Uterus (tissue), 4 donors: Measurements from ENCODE around the gene CCDC120. TPM values are rescaled to one million over a fixed set of nuclear protein-coding genes. Genes with fewer than 3 reads are reported as not detected.
A peak's percentile ranks its signal among the peaks of the same experiment; 100 is the strongest.

Experiments
- DNase-seq, 2 donors: peaks; one replicate each; pipeline ENCODE4 v3.0.0-alpha.2; 2019 to 2020
- H3K27ac ChIP-seq, 2 donors: fragments of 200-600 bp; sonication (generic); 1 replicate in 1 of 2; 2 replicates in 1 of 2; pipeline ENCODE4 v1.5.1; 2016 to 2018
- H3K27me3 ChIP-seq, 2 donors: fragments of 200-600 bp; sonication (generic); one replicate each; pipeline ENCODE4 v1.5.1; 2018 to 2019; ENCODE audit warnings: control low read depth in 1 of 2
- H3K36me3 ChIP-seq, 2 donors: fragments of 200-600 bp; sonication (generic); one replicate each; pipeline ENCODE4 v1.5.1; 2019; ENCODE audit warnings: control low read depth in 1 of 2
- H3K4me1 ChIP-seq, 2 donors: fragments of 200-600 bp; sonication (generic); one replicate each; pipeline ENCODE4 v1.5.1; 2018 to 2019; ENCODE audit warnings: control low read depth in 1 of 2
- H3K4me3 ChIP-seq, 2 donors: fragments of 200-600 bp; sonication (generic); 1 replicate in 1 of 2; 2 replicates in 1 of 2; pipeline ENCODE4 v1.5.1; 2018 to 2019; ENCODE audit warnings: mild to moderate bottlenecking in 1 of 2
- H3K9me3 ChIP-seq, 2 donors: fragments of 200-600 bp; sonication (generic); one replicate each; pipeline ENCODE4 v1.5.1; 2019; ENCODE audit warnings: control low read depth in 1 of 2
- POLR2A ChIP-seq, 2 donors: fragments of 450-650 bp; IDR thresholded peaks; one replicate each; pipeline ENCODE4 v1.6.1; 2016; ENCODE audit warnings: antibody characterized with exemption in 2 of 2, mild to moderate bottlenecking in 1 of 2, moderate library complexity in 1 of 2
- intact Hi-C: fragments of 100-400 bp; cut with DNase I; formaldehyde crosslinking; loops from one replicate; pipeline ENCODE4 v1.15.1; 2023; ENCODE audit warnings: low total_unique reads
- total RNA-seq, 4 donors: library from RNA; depleted of rRNA in 3 of 4; stranded (reverse); fragments of >200 nt in 3 of 4; gene quantifications; one replicate each; pipeline versions ENCODE4 v1.1.0 to v1.2.4, GENCODE V29; 2014 to 2023
- TF ChIP-seq, protein P1 (sequence below), 4 experiments: fragments of 200-600 bp in 2 of 4; fragments of 450-650 bp in 2 of 4; sonication (generic) in 2 of 4; IDR thresholded peaks; one replicate each; pipeline ENCODE4 v1.5.1; 2016 to 2019; ENCODE audit warnings: antibody characterized with exemption in 4 of 4, mild to moderate bottlenecking in 2 of 4, moderate library complexity in 1 of 4
- donor health status: DM: yes; HTN: yes; CAD: no.

The CCDC120 gene
- total RNA-seq, 4 donors from 2014 or later = 2.0 to 12.0 (median 4.2) TPM

DNA sequence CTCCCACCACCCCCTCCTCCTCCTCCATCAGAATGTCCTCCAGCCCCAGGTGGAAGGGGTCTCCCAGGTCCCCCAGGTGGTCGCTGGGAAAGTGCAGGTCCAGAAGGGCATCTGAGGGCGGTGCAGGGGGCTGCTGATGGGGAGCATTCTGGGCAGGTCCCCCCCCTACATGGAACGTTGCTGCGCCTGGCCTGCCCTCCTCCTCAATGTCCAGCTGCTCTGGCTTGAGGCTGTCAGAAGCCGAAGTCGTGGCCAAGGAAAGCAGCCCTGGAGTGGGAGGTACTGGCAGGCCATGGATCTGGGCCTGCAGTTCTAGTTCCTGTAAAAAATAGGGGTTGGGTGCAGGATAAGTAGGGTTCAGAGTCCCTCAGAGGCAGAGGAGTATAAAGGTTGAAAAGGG is 28.5 kb upstream of the CCDC120 start:
- no peaks in the 10 kb centered on the region for H3K4me1 ChIP-seq
- no peak for DNase-seq
- no peaks in the 10 kb centered on the region for H3K9me3 ChIP-seq
- TF ChIP-seq POLR2A (IDR thresholded peaks at IDR 0.05) = no peak
- TF ChIP-seq, protein P1, sequence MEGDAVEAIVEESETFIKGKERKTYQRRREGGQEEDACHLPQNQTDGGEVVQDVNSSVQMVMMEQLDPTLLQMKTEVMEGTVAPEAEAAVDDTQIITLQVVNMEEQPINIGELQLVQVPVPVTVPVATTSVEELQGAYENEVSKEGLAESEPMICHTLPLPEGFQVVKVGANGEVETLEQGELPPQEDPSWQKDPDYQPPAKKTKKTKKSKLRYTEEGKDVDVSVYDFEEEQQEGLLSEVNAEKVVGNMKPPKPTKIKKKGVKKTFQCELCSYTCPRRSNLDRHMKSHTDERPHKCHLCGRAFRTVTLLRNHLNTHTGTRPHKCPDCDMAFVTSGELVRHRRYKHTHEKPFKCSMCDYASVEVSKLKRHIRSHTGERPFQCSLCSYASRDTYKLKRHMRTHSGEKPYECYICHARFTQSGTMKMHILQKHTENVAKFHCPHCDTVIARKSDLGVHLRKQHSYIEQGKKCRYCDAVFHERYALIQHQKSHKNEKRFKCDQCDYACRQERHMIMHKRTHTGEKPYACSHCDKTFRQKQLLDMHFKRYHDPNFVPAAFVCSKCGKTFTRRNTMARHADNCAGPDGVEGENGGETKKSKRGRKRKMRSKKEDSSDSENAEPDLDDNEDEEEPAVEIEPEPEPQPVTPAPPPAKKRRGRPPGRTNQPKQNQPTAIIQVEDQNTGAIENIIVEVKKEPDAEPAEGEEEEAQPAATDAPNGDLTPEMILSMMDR (IDR thresholded peaks at IDR 0.05) = no peak
- H3K4me3 ChIP-seq = no peak overlapping the region
- H3K36me3 ChIP-seq = no peaks in the 10 kb centered on the region
- no peaks in the 10 kb centered on the region for H3K27me3 ChIP-seq
- intact Hi-C loops = no loop called here
- no peak overlapping the region for H3K27ac ChIP-seq

DNA sequence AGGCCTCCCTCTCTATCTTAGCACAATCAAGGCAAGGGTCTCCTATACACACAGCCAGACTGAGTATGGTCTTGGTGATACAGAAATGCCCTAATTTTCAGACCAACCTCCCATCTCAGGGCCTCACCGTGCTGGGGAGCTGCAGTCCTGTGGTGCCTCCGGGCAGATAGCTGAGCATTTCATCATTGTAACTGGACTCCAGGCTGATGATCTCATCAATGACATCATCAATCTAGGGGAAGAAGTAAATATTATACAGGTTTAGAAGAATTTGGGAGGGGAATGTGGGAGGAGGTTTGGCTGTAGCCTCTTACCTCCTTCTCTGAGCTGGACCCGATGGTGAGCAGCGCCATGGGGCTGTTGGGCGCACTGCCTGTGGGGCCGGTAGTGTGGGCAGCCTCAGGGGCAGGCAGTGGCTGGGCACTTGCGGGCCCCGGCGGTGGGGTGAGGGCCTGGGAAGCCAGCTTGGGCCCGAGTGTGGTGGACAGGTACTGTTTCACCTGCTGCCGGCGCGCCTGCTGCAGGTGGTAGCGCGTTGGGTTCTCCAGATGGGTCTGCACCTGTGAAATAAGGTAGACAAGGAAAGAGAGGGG is 20.8 kb upstream of the CCDC120 start:
- Histone ChIP-seq H3K4me1 (no peaks in the 10 kb centered on the region), H3K27ac (peak overlapping the region; percentile 97 to 98), H3K36me3 (no peaks in the 10 kb centered on the region), H3K9me3 (no peaks in the 10 kb centered on the region), H3K4me3 (no peak overlapping the region), H3K27me3 (no peaks in the 10 kb centered on the region)
- DNase-seq = no peak
- TF ChIP-seq, protein P1 (IDR thresholded peaks at IDR 0.05) = no peak
- TF ChIP-seq POLR2A (IDR thresholded peaks at IDR 0.05) = no peak
- intact Hi-C loops = no loop called here

DNA sequence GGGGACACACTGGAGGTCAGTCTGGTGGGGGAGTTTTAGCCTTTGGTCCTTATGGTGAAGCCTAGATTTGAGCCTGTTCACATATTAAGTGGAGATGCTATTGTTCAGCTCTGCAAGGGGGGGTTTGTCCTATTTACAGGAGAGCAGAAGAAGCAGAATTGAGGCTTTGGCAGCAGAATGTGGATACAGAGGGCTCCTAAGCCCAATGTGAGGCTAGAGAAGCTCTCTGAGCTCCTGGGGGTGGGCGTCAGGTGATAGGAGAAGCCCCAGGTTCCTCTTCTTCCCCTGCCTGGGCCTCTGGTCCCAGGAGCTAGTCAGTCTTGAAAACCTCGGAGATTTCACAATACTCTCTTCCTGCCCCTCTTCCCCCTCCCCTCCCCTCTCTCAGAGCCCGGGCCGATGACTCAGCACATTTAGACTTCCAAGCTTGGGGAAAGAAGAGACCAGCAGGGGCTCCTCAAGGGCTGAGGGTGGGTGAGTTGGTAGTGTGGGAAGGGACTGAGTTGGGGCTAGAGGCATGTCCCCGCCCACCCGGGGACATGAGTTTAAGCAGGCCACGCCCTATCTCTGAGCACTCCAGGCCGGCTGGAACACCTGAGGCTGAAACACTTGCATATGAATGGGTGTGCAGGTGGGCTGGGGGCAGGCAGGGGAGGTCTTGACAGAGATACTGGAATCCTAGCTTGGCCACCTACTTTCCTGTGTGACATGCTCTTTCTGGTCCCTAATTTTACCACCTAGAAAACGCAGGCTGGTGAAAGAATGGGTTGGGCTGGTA is 19.0 kb upstream of the CCDC120 start:
- H3K9me3 ChIP-seq = no peaks in the 10 kb centered on the region
- DNase-seq = peak; percentile 78 to 89
- H3K4me3 ChIP-seq = peak overlapping the region; percentile 6 to 57
- peaks cover 0 to 4% of the 10 kb centered on the region in 2 donors for H3K4me1 ChIP-seq
- peak in 1 of 2 donors; percentile 25 for TF ChIP-seq POLR2A (IDR thresholded peaks at IDR 0.05)
- TF ChIP-seq, protein P1 (IDR thresholded peaks at IDR 0.05) = peak in 1 of 4 experiments; percentile 22
- H3K27ac ChIP-seq = peak overlapping the region; percentile 97 to 98
- intact Hi-C loops = no loop called here
- no peaks in the 10 kb centered on the region for H3K27me3 ChIP-seq
- no peaks in the 10 kb centered on the region for H3K36me3 ChIP-seq

DNA sequence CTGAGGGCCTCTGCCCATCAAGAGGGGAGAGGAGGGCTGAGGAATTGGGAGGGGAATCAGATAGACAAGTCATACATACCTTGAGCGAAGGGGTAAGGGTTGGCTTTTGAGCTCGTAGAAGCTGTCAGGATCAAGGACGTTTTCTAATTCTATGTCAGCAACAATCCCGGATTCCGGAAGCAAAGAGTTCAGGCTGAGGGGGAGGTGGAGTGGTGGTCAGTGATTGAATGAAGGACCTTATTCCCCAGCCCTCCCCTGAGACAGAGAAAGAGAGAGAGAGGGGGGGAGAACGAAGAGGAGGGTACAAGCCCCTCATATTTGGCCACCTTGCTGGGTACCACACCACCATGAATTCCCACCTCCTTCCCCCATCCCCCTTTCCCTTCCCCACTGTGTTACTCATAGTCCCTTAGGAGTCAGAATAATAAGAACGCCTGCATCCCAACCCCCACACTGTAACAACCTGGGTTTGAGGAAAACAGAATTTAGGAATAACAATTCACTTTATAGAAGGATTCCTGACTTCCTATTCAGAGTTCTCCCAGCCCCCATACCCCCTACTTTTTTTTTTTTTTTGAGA is 18.3 kb upstream of the CCDC120 start:
- intact Hi-C loops = no loop called here
- DNase-seq = no peak

More for the DNA sequence above, 18.3 kb upstream of the CCDC120 start:
- peak overlapping the region; percentile 6 to 57 for H3K4me3 ChIP-seq
- TF ChIP-seq, protein P1 (IDR thresholded peaks at IDR 0.05) = no peak
- TF ChIP-seq POLR2A (IDR thresholded peaks at IDR 0.05) = no peak
- no peaks in the 10 kb centered on the region for H3K27me3 ChIP-seq
- H3K27ac ChIP-seq = peak overlapping the region; percentile 97 to 98
- peaks cover 0 to 4% of the 10 kb centered on the region in 2 donors for H3K4me1 ChIP-seq
- no peaks in the 10 kb centered on the region for H3K9me3 ChIP-seq
- no peaks in the 10 kb centered on the region for H3K36me3 ChIP-seq
